ENCODE data around the gene PTPRJ.
"Not testable (repeated sequence)": the region's sequence is repeated elsewhere in the genome, so short reads cannot be mapped to it uniquely, and the experiment has no call there.

Gene PTPRJ

DNA sequence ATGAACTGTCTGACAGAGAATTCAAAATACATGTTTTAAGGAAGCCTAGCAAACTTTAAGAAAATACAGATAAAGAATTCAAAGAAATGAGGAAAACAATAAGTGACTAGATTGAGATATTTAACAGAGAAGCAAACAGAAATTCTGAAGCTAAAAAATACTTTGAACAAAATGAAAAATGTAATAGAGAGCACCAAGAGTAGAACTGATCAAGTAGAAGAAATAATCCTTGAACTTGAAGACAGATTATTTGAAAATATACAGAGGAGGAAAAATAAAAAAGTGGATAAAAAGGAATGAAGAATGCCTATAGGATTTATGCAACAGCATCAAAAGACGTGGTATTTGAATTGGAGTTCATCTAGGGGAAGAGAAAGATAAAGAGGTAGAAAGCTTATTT is 134.4 kb downstream of the PTPRJ start:
- DNase-seq (ENCODE audit: low read depth in 2 of 2) = no peak

DNA sequence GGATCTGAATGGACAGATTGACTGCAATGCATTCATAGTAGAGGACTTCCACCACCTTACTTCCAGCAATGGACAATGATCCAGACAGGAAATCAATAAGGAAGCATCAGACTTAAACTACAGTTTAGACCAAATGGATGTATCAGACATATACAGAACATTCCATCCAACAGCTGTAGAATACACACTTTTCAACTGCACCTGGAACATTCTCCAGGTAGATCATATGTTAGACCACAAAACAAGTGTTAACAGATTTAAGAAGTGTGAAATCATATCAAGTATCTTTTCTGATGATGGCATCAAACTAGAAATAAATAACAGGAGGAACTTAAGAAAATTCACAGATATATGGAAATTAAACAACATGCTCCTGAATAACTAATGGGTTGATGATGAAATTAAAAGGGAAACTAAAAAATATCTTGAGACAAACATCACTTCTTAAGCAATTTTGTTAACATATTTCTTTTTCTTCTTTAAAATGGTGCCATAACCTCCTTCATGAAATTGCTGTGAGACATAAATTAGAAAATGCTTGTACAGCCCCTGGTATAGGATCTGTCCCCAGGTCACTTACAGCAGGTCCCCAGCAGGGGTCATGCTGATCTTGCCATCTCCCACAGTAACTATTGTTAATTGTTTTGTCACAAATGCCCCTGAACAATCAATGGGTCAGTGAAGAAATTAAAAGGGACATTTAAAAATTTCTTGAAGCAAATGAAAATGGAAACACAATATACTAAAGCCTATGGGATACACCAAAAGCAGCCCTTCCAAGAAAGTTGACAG is 136.3 kb downstream of the PTPRJ start:
- no peak for DNase-seq (ENCODE audit: low read depth in 2 of 2)

DNA sequence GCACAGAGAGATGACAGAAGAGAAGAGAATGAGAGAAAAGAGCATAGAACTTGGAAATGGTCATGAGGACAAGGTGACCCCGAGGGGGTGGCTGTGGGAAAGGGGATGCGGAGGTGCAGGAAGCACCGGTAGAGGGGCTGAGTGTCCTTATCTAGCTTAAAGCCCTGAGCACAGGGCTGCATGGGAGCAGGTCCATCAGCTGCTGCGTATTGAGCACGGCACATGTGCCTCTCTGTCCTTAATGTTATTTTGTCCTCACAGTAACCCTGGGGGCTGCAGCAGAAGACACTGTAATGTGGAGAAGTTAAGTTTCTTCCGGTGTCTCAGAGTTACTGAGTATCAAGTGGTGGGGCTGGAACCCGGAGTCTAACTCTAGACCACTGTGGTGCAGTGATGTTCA is 141.9 kb downstream of the PTPRJ start:
- DNase-seq (ENCODE audit: low read depth in 2 of 2) = no peak

DNA sequence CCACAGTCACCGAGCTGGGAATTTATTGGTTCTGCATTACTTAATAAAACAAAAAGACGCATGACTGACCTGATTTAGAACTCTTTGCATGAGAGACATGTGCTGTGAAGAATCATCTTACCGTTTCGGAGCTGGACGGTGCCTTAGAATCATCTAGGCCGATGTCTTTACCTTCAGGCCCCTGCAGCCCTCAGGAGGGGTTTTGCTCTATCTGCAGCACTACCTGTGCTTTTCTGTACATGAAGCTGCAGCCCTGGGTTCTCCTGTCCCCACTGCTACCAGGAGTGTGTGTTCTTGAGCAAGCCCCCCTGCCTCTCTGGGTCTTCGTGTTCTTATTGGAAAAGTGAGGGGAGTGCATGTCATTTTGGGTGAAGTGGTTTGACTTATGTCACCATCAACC is 142.3 kb downstream of the PTPRJ start:
- no peak for DNase-seq (ENCODE audit: low read depth in 2 of 2)

DNA sequence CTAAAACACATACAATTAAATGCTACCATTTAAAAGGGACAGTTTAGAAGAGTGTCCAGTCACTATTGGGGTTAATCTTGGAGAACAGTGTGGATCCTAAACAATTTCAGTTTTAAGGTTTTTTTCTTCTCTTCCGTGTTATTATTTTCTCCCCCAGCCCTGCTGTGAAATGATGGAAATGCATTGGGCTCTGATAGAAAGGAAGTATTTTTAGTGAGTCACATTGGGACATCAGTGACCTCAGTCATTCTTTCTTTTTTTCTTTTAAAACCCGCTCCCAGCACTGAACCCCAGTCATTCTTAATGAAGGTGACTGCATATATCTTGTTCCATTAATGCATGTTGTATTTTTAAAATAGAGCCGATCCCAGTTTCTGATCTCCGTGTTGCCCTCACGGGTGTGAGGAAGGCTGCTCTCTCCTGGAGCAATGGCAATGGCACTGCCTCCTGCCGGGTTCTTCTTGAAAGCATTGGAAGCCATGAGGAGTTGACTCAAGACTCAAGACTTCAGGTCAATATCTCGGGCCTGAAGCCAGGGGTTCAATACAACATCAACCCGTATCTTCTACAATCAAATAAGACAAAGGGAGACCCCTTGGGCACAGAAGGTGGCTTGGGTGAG is 143.0 kb downstream of the PTPRJ start:
- DNase-seq (ENCODE audit: low read depth in 2 of 2) = no peak

DNA sequence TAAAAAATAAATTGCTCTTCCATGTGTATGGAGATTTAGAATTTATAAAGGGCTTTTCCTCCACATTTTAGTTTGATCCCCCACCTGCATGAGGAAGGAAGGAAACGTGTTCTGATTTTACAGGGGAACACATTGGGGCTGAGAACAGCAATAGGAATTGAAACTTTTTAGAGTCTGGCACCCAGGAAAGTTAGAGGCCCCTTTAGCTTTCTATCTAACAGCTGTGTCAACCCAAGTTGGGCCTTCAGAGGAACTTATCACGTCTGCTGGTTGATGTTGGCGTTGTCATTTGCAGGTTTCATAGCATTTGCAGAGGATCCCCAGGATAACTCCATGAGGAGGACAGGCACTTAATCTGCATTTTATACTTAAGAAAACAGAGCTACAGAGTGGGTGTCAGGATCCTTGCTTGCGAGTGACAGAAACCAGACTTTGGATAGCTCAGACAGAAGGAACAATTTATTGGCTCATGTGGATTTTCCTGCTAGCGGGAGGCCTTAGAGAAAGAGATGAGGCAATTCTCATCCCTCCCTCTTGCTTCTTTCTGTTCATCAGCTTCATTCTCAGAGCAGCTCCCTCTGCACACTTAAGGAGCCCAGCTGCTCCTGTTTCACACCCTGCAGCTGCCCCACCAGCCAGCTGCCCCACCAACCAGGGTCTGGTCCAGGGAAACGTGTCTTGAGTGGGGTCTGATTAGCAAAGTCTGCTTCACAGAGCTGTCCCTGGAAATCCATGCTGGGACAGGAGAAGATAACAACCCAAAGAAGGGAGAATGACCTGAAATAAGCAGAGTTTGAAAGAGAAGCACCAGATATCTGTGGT is 143.8 kb downstream of the PTPRJ start:
- DNase-seq (ENCODE audit: low read depth in 2 of 2) = no peak

DNA sequence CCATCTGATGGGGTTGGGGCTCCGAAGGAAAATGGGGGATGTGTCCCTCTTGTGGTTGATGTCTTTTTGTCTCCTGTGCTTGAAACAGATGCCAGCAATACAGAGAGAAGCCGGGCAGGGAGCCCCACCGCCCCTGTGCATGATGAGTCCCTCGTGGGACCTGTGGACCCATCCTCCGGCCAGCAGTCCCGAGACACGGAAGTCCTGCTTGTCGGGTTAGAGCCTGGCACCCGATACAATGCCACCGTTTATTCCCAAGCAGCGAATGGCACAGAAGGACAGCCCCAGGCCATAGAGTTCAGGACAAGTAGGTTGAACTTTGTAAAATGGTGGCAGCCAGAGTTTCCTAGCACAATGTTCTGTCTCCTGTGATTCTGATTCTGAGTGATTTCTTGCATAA is 144.5 kb downstream of the PTPRJ start:
- no peak for DNase-seq (ENCODE audit: low read depth in 2 of 2)

DNA sequence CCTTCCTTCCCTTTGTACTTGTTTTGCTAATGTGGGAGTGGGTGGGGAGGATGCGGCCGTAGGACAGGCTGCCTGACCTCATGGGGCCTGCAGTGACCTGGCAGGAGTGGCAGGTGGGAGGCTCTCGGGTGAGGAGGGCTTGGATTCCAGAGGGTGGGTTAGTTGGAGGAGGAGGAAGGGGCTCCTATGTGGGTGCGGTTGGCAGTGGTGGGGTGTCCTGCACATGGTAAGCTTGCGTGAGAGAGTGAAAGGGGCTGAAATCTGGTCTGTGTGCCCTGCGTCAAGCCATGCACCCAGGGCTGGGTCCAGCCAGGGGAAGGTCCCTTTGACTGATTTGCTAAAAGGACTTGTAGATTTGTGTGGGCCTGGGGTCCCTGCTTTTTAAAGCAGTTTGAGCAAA is 145.5 kb downstream of the PTPRJ start:
- no peak for DNase-seq (ENCODE audit: low read depth in 2 of 2)

DNA sequence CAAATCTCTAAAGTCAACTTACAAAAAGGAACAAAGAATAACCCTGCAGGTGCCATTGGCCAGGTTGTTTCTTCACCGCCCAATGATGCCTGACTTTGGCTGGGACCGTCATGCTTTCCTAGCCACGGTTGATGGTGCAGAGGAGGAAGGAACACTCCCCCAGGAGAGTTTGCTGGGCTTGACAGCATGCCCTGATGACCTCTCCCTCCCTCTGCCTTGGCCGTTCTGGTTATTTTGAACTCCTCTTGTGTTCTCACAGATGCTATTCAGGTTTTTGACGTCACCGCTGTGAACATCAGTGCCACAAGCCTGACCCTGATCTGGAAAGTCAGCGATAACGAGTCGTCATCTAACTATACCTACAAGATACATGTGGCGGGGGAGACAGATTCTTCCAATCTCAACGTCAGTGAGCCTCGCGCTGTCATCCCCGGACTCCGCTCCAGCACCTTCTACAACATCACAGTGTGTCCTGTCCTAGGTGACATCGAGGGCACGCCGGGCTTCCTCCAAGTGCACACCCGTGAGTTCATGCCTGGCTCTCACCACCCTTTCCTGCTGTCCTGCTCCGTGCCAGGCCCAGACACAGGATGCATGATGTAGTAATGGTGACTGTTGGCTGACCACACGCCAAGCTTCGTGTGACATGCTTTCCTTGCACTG is 147.3 kb downstream of the PTPRJ start:
- no peak for DNase-seq (ENCODE audit: low read depth in 2 of 2)

DNA sequence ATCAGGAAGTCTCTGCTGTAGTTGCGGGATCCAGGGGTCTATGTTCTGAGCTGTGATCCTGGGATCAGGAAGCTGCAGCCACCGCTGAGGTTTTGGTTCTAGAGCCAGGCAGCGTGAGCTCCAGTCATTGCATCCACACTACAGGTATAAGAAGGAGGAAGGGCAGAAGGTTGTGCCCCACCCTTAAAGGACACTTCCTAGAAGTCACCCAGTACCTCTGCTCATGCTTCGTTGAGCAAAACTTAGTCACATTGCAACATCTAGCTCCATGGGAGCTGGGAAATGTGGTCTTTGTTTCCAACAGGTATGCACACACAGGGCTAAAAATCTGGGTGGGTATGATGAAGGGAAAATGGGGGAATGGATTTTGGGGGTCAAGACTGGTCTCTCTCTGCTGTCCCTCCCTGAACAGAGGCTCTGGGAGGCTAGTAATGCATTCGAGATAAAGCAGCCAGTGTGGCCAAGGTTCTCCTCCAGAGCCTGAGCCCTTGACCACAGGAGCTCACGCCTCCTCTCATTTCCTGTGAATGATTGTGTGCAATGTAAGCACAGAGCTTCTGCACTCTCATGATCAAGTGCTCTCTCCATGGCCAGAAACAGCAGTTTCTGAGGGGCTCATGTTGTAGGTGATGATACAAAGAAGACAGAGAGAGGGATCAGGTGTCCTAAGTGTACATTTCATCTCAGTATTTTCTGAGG is 149.5 kb downstream of the PTPRJ start:
- DNase-seq (ENCODE audit: low read depth in 2 of 2) = no peak

DNA sequence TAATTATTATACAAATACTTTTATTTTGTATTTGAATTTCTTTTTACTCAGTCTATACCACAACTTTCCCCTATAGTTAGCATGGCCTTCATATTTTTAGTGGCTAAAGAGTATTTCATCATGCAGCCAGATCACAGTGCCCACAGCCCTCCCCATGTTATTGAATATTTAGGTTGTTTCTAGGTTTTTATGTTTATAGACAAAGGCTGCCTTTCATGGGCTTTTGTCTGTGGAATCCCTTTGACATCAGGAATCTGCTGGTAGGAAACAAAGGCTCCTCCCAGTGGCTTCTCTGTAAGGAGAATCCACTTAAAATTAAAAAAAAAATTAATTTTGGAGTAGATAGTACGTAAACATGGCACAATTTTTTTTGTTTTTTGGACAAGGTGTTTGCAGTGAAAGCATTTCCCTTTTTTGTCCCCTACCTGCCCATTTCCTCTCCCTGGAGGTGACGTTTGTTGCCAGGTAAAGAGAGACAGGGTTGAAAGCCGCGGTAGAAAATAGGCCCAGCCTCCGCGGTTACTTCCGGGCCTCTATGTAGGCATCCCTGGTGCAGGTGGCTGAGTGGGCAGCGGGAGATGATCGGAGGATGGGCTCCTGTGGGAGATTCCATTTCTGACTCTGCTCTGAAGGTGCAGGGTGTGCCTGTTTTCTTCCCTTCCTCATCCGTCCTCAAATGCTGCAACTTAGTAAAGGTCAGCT is 154.0 kb downstream of the PTPRJ start:
- DNase-seq (ENCODE audit: low read depth in 2 of 2) = no peak

DNA sequence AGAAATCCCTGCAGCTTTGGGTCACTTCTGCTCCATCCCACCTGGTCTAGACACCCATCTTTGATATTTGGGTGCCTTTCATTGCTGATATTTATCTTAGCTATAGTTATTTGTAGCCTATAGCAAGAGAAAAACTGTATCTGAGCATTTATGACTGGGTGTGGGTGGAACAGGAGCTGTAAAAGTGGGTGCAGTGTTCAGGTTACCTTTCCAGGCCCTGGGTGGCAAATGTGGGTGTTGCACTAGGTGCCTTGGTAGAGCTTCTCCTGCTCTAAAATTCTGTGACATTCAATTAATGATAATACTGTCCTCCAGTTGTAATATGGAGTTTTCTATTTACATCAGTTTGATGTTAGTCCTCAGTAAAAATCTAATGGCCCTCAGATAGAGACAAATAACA is 157.9 kb downstream of the PTPRJ start:
- no peak for DNase-seq (ENCODE audit: low read depth in 2 of 2)

DNA sequence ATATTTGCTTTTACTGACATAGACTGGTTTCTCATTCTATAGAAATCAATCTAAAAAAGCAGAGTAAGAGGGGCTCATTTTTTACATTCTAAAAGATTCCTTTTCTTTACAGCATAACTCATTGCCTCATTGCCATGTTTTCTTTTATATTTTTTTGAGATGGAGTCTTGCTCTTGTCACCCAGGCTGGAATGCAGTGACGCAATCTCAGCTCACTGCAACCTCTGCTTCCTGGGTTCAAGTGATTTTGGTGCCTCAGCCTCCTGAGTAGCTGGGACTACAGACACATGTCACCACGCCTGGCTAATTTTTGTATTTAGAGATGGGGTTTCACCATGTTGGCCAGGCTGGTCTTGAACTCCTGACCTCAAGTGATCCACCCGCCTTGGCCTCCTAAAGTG is 159.5 kb downstream of the PTPRJ start:
- DNase-seq (ENCODE audit: low read depth in 2 of 2) = not testable (repeated sequence)

DNA sequence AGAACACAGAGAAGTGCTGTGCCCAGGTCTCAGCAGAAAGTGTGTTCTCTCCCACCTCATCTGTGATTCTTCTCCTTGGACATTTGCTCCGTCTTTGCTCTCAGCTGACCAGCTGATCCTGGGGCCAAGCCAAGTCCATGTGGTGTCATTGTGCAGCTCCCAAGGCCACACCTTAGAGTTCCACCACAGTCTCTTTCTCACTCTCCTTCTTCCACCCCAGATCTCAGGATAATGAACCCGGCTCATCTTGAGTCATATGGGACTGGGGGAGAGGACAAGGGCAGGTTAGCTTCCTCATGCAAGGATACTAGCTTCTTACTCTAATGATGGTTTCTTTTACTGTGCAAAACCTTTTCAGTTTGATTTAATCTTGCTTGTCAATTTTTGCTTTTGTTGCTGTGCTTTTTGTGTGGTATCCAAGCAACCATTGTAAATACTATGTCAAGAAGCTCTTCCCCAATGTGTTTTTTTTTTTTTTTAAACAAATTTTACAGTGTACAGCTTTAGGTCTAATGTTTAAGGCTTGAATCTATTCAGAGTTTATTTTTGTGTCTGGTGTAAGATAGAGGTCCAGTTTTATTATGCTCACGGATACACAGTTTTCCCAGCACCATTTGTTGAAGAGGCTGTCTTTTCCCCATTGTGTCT is 161.2 kb downstream of the PTPRJ start:
- no peak for DNase-seq (ENCODE audit: low read depth in 2 of 2)

DNA sequence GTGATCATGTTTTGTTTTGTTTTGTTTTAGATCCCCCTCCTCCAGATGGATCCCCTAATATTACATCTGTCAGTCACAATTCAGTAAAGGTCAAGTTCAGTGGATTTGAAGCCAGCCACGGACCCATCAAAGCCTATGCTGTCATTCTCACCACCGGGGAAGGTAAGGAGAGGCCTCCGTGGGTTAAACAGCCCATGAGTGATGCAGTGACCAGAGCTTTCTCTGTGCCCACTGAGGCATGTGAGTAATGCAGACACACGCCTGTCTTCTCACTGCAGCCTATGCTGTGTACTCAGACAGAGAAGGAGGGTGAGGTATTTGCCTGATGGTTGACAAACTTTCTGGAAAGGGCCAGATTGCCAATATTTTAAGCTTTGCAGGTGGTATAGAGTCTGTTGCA is 162.5 kb downstream of the PTPRJ start:
- DNase-seq (ENCODE audit: low read depth in 2 of 2) = no peak

DNA sequence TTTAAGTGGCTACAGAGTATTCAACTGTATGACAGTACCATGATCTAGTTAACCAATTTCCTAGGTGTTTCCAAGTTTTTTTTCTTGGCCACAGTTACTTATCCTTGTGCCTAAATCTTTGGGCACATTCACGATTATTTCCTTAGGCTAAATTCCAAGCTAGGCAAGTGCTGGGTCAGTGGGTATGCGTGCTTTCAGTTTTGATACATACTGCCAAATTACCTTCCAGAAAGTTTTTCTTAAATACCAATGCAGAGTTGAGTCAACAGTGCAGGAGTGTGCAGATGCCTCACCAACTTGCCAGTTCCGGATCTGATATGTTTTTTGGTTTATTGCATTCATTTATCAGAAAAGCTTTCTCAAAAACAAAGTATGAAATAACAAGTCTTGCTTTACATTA is 168.4 kb downstream of the PTPRJ start:
- no peak for DNase-seq (ENCODE audit: low read depth in 2 of 2)

DNA sequence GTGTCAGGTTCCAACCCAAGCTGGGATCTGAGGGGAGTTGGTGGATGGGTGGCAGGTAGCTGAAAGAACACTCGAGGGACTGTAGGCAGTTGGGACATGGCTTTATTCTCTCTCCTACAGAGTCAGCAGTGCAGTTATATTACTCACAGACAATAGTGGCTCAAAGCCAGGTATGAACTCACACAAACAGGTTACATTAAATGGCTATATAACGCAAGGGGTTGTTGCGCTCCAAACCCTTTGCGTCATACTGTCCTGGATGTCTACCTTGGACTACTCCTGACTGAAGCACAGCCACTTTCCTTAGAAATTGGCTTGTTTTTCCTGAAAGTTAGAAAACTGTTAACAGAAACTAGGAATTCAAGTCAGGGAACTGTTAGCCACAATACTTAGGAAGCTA is 169.9 kb downstream of the PTPRJ start:
- DNase-seq (ENCODE audit: low read depth in 2 of 2) = no peak

DNA sequence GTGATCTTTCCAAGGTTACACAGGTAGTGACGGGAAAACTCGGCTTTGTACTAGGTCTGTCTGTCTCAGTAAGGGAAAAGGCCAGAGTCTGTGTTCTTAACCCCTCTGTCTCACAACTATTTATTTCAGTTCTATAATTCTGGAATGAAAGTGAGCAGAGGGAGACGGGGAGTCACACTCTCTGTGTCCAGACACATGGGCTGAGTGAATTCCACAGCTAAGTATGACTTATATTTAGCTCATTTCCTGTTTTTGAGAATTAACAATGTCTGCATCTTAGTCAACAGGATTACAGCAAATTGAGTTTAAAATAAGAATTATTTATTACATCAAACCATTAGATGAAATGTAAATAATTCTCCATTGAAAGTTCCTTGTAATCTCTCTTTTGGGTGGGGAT is 173.8 kb downstream of the PTPRJ start:
- no peak for DNase-seq (ENCODE audit: low read depth in 2 of 2)

DNA sequence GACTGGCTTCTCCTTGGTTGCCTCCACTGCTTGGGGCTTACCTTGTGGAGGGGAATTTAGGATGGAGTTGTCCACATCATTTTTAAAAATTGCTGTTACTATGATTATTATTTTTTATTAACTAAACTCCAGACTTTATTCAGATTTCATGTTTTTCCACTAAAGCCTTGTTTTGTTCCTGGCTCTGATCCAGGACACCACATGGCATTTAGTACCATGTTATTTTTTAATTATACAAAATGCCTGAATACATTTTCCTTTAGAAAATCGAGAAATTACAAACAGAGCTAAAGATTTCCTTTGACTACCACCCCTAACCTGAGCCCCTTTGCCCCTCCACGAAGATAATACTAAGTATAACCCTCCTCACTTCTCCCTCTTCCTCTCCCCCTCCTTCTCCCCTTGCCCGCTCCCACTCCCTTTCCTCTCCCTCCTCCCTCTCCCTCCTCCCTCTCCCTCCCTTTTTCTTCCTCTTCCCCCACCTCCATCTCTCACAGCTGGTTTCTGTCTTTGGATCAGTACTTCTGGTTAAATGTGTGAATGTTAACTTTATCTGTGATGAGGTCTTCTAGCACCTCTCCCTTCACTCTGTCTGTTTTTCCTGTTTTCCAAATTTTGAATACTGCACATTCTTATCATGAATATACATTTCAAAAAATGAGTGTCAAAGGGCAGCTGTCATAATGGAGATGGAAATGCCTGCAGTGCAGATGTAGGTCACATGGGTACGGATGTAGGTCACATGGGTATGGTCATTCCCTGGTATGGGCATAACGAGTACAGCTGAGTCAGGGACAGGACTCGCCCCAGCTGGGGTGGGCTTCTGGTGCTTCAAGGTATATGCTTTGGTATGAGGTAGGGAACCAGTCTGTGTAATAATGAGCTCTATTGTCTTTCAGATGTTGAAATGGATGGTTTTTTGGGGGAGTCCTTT is 181.9 kb downstream of the PTPRJ start:
- no peak for DNase-seq (ENCODE audit: low read depth in 2 of 2)
